ENCODE data around the gene RELL2. TPM values are rescaled to one million over a fixed set of nuclear protein-coding genes. Genes with fewer than 3 reads are reported as not detected.

The RELL2 gene
- total RNA-seq, 4 donors from 2014 or later, result 2.3 to 5.4 (median 2.8) TPM

DNA sequence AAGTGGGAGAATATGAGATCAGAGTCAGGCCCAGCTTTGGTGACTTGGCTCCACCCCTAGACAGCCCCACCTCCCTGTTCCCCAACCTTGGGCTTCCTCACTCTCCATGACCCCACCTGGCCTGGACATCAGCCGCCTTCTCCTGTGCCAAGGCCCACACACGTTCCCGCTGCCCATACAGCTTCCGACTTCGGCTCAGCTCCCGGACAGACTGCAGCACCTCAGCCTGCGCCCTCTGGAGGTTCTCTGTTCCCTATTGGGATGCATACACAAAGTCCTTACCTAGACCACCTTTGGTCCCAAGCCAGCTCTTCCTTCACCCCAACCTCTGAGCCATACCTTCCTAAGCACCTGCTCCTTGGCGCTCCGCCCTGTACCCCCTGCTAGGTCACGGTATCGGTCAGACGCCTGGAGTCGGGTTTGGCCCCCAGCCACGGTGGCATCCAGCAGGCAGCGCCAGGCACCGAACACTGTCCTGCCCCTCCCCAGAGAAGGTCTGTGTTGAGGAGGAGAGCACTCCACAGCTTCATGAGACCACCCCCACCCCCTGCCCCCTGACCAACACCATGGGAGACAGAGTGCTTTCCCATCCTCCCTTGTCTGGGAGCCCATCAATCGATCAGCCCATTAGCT lies 12.4 kb downstream of the RELL2 start:
- TF ChIP-seq POLR2AphosphoS5 (IDR thresholded peaks at IDR 0.05), result no peak
- no peak for TF ChIP-seq EP300 (IDR thresholded peaks at IDR 0.05)
- TF ChIP-seq, protein P1, sequence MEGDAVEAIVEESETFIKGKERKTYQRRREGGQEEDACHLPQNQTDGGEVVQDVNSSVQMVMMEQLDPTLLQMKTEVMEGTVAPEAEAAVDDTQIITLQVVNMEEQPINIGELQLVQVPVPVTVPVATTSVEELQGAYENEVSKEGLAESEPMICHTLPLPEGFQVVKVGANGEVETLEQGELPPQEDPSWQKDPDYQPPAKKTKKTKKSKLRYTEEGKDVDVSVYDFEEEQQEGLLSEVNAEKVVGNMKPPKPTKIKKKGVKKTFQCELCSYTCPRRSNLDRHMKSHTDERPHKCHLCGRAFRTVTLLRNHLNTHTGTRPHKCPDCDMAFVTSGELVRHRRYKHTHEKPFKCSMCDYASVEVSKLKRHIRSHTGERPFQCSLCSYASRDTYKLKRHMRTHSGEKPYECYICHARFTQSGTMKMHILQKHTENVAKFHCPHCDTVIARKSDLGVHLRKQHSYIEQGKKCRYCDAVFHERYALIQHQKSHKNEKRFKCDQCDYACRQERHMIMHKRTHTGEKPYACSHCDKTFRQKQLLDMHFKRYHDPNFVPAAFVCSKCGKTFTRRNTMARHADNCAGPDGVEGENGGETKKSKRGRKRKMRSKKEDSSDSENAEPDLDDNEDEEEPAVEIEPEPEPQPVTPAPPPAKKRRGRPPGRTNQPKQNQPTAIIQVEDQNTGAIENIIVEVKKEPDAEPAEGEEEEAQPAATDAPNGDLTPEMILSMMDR (IDR thresholded peaks at IDR 0.05), result no peak
- TF ChIP-seq POLR2A (IDR thresholded peaks at IDR 0.05), result no peak
- Histone ChIP-seq H3K4me1 (peaks cover 0 to 23% (median 10%) of the 10 kb centered on the region in 3 donors), H3K4me3 (no peak overlapping the region), H3K36me3 (peaks cover 0 to 48% of the 10 kb centered on the region in 2 donors), H3K27ac (no peak overlapping the region), H3K27me3 (no peaks in the 10 kb centered on the region), H3K9me3 (no peaks in the 10 kb centered on the region)
- ATAC-seq, result no peak
- 82 to 100% methylated on average over 1 to 6 of the region's 17 CpGs for WGBS, 2 donors (ENCODE audit: low coverage in 1 of 2)

- peaks cover 0 to 23% (median 10%) of the 10 kb centered on the region in 3 donors for H3K4me1 ChIP-seq
- TF ChIP-seq, protein P1 (IDR thresholded peaks at IDR 0.05), result no peak
- TF ChIP-seq POLR2A (IDR thresholded peaks at IDR 0.05) (no peak), EP300 (IDR thresholded peaks at IDR 0.05) (no peak), POLR2AphosphoS5 (IDR thresholded peaks at IDR 0.05) (no peak)
- no peaks in the 10 kb centered on the region for H3K27me3 ChIP-seq
- H3K27ac ChIP-seq, result no peak overlapping the region
- H3K36me3 ChIP-seq, result peaks cover 0 to 41% of the 10 kb centered on the region in 2 donors
- no peak overlapping the region for H3K4me3 ChIP-seq
- ATAC-seq, result no peak
- no peaks in the 10 kb centered on the region for H3K9me3 ChIP-seq
Observed at GRCh38 chr5:141649972-141650371, 13.2 kb downstream of the RELL2 start.

DNA sequence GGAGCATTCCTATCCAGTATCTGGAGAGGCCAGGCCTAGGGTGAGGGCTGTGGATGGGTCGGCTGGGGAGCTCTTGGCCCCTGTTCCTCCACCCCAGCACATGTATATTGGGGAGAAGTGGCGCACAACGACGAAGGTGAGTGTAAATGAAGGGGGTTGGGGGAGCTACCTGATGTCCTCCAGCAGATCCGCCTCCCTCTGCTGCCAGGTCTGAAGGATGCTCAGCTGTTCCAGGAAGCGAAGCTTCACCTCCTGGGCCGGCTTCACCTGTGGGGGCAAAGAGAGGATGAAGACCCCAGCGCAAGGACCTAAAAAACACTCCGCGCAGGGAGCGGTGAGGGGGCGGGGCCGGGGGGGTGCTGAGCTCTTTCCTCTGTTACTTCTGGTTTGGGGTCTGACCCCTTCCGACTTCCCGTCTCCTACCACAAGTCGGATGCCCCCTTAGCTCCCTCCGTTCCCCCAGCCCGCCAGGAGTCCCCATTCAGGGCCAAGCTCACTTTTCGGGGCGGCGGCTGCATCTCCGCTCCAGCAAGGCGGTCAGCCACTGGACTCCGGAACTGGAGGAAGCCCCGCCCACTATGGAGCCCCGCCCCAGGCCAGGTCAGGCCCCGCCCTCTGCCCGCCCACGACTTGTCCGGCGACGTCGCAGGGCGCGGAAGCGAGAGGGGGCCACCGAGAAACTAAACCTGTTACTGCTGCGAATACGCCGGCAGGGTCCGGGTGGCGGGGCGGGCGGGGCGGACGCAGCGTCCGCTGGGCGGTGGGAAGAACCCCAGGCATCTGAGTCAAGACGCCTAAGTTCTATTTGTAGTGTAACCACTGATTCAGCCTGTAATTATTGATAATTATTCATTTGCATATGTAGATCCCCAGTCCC lies 14.3 kb downstream of the RELL2 start, which contains the start of gene FCHSD1:
Gene FCHSD1 (minus strand): TSS at position 568 of the 877 bp plus-strand sequence. CDS start 50 bp downstream, at position 518.
- ATAC-seq, result peak; percentile 96
- H3K4me3 ChIP-seq, result peak within 1 kb of the TSS; percentile 57 to 76
- WGBS, 2 donors (ENCODE audit: low coverage in 1 of 2), result 0 to 8% methylated on average over 5 to 21 of the region's 50 CpGs
- H3K27ac ChIP-seq, result peak within 1 kb of the TSS in 3 of 4 donors; percentile 63 to 71 (median 69)
- no peaks in the 10 kb centered on the region for H3K27me3 ChIP-seq
- no peaks in the 10 kb centered on the region for H3K9me3 ChIP-seq
- peaks cover 0 to 41% of the 10 kb centered on the region in 2 donors for H3K36me3 ChIP-seq
- TF ChIP-seq, protein P1 (IDR thresholded peaks at IDR 0.05), result peak in 1 of 4 experiments; percentile 34
- peak in 1 of 2 donors; percentile 31 for TF ChIP-seq POLR2A (IDR thresholded peaks at IDR 0.05)
- TF ChIP-seq EP300 (IDR thresholded peaks at IDR 0.05), result no peak
- peak; percentile 3 for TF ChIP-seq POLR2AphosphoS5 (IDR thresholded peaks at IDR 0.05)
- H3K4me1 ChIP-seq, result peaks cover 0 to 23% (median 10%) of the 10 kb centered on the region in 3 donors

DNA sequence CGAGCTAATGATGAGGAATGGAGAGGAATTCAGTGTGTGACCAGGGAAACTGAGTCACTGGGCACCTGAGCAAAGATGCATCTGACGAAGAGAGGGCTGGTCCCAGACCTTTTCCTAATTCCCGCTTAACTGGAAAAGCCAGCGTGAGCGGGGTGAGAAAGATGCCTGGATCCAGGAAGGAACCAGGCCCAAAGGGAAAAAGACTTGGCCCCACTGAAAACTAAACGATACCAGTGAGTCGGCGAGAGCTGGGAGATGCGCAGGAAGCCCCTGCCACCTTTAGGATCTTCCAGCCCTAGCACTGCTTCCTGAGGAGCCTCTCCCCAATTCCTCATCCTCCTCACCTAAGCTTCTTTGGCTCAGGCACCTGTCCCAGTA lies 14.9 kb downstream of the RELL2 start:
- H3K27me3 ChIP-seq, result no peaks in the 10 kb centered on the region
- peaks cover 0 to 40% of the 10 kb centered on the region in 2 donors for H3K36me3 ChIP-seq
- H3K4me3 ChIP-seq, result peak overlapping the region; percentile 57 to 76
- peaks cover 0 to 23% (median 10%) of the 10 kb centered on the region in 3 donors for H3K4me1 ChIP-seq
- 38 to 39% methylated on average over 2 to 5 of the region's 9 CpGs for WGBS, 2 donors (ENCODE audit: low coverage in 1 of 2)
- TF ChIP-seq POLR2A (IDR thresholded peaks at IDR 0.05), result no peak
- no peak for TF ChIP-seq EP300 (IDR thresholded peaks at IDR 0.05)
- no peak for TF ChIP-seq POLR2AphosphoS5 (IDR thresholded peaks at IDR 0.05)
- TF ChIP-seq, protein P1 (IDR thresholded peaks at IDR 0.05), result no peak
- no peaks in the 10 kb centered on the region for H3K9me3 ChIP-seq
- peak overlapping the region in 3 of 4 donors; percentile 63 to 71 (median 69) for H3K27ac ChIP-seq
- ATAC-seq, result peak; percentile 5
